Measurements from ENCODE around the gene LETMD1.
"Not testable (repeated sequence)": the region's sequence is repeated elsewhere in the genome, so short reads cannot be mapped to it uniquely, and the experiment has no call there.

Gene LETMD1, protein sequence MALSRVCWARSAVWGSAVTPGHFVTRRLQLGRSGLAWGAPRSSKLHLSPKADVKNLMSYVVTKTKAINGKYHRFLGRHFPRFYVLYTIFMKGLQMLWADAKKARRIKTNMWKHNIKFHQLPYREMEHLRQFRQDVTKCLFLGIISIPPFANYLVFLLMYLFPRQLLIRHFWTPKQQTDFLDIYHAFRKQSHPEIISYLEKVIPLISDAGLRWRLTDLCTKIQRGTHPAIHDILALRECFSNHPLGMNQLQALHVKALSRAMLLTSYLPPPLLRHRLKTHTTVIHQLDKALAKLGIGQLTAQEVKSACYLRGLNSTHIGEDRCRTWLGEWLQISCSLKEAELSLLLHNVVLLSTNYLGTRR

DNA sequence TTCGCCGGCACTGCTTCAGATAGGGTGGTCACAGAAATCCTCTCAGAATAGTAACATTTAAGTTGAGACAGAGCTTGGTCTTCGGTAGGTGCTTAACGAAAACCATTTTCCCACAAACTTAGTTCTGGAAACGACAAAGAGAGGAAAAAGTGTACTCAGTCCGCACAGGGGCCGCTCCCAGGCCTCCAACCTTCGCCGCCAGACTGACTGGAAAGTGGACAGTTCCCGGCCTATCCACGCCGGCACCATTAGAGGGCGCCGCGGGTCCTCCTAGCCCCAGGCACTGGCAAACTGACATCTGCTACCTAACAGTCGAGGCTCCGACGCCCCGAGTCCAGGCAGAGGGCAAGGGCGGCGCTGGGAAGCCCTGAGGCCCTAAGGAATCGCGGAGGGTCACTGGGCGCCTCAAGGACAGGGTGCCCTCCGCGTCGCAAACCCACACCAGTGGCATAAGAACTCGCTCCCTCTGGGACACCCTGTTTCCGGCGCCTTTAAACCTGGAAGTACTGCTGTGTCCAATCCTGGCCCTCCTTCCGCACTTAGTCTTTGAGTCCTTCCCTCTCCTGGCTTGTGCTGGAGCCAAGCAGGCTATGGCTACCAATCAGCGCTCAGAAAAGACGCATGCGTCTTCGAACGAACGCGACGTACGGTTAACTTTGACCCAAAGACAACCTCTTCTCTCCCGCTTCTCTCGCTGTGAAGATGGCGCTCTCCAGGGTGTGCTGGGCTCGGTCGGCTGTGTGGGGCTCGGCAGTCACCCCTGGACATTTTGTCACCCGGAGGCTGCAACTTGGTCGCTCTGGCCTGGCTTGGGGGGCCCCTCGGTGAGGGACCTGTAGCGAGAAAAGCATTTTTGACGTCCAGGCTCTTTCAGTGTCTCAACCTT, at the start of gene LETMD1:
Gene LETMD1, plus strand, starts transcription at position 673 of the 886 bp plus-strand sequence. Its CDS starts 30 bp downstream, at position 703.
- DNase-seq (ENCODE audit: low spot score): peak; percentile 99

DNA sequence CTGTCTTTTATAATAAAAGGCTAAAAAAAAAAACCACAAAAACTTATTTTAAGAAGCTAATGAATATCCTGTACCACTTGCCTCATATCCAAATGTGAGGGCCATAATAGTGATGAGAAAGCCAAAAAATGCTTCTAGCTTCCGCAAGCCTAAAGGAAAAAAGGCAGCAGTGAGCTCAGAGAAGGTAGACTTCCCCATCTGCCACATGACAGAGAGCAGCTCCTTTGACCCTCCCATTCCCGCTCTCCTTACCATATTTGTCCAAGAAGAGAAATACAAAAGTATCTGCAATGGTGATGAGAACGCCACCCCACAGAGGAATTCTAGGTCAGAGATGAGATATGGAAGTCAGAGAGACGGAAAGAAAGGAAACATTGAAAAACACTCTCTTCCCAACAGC, 49.0 kb upstream of the LETMD1 start:
- no peak for DNase-seq (ENCODE audit: low spot score)

DNA sequence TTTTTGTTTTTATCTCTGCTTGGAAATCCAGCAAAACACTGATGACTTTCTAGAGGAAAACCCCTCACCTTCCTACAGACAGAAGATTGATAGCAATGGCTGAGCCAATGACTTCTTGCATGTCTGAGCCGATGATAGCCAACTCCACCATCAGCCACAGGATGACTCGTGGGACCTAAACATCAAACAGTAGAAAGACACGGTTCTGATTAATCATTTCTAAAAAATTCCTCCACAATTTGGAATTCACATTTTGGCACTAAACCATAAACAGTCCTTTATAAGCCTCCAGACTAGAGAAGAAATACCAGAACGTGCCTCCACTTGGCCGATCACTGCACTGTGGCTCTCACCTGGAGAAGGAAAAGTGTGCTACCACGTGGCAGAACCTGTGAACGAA, 47.9 kb upstream of the LETMD1 start:
- no peak for DNase-seq (ENCODE audit: low spot score)

DNA sequence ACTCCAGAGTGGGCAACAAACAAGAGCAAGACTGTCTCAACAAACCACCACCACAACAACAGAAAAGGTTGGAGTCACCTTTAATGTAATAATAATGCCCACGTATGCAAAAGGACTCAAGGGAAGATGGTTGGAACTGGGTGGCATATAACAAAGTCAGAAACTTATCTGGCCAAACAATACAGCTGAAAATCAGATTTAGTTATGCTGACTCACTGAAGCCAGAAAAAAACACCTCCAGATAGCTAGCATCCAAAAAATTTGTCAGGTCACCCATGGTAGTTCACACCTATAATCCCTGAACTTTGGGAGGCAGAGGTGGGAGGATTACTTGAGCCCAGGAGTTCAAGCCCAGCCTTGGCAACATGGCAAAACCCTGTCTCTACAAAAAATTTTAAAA, 46.3 kb upstream of the LETMD1 start:
- DNase-seq (ENCODE audit: low spot score): no peak

DNA sequence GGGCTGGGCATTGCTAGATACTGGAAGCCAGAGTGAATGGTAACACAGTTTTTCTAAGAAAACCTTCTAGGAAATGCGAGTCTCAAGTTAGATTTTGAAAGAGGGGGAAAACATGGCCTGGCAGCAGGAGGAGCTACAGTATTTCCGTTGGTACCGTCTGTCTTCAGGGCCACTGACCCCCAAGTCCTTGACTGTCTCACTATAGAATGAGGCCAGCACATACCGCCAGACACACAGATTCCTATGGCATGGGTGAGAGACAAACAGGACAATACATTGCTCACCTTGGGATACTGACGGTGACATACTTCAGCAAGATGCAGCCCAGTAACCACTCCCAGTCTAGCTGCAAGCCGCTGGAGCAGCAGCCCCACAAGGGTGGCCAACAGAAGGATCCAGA, 43.6 kb upstream of the LETMD1 start:
- DNase-seq (ENCODE audit: low spot score): no peak

DNA sequence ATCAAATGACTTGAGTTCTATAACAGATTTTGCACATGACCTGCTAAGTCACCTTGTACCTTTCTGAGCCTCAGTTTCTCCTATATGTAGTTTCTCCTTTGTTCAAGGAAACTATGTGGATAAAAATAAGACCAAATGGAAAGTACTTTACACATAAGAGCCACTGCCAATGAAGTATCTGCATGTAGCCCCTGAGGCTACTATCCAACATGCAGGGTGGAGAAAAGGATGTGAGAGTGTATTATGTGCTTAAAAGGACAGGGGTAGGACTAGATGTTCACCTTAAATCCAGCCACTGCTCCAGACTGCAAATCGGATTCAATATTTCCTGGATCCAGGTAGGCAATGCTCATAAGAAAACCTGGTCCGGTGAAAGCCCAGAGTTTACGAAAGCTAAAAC, 43.1 kb upstream of the LETMD1 start:
- DNase-seq (ENCODE audit: low spot score): no peak

DNA sequence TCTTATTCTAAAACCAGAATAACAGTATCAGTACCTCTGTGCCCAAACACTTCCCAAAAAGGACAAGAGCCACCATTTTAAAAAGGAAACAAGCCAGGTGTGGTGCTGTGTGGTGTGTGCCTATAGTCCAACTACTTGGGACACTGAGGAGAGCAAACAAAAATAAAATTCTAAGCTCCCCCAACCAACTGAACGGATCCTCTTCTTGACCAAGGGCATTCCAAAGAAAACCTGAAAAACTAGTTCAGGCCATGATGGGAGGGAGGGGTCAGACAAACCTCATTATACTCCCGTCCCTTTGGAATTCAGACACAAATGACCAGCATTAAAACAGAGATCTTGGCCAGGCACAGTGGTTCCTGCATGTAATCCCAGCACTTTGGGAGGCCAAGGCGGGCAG, 42.5 kb upstream of the LETMD1 start:
- DNase-seq (ENCODE audit: low spot score): no peak

DNA sequence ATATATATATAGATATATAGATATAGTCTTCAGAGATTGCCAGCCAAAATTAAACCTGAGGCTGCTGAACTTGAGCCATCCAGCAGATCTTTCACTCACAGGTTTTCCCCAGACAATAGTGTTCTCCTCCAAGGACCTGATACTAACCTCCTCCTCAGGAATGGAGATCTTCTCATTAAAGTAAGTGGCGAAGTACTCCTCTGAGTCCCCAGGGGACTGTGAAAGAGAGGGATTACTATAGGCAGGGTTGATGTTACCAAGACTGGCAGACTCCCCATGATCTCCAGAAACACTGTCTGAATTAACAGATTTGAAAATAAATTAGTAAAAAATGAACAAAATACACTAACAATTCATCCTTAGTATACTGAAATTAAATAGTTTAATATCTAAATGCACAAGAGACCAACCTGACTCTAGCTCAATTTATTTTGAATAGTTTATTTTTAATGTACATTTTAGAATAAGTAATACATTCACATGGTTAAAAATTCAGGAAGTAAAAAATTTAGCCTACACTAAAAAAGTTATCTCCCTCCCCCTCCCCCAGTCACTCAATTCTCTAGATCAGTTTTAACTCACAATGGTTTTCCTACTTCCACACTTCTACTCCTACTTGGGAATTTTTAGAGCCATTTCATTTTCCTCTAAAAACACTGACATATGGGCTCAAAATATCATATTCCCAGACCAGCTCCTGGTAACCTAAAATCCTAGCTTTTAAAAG, 39.6 kb upstream of the LETMD1 start:
- no peak for DNase-seq (ENCODE audit: low spot score)

DNA sequence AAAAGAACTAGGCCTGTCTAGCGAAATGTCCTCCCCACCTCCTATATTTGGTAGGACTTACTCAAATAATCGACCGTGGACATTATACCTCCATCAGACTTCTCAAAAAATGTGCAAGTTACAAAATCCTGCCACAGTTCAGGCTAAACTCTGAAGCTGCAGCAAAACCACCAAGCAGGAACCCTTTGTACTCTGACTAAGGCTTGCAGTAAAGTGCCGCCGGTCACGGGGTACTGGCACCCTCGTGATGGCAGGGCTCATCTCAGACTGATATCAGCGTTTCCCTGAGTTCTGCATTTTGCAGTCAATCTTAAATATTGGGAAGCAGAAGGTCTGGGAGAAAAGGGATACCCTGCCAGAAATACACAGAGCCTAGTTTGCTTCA, 39.1 kb upstream of the LETMD1 start:
- peak; percentile 69 for DNase-seq (ENCODE audit: low spot score)

DNA sequence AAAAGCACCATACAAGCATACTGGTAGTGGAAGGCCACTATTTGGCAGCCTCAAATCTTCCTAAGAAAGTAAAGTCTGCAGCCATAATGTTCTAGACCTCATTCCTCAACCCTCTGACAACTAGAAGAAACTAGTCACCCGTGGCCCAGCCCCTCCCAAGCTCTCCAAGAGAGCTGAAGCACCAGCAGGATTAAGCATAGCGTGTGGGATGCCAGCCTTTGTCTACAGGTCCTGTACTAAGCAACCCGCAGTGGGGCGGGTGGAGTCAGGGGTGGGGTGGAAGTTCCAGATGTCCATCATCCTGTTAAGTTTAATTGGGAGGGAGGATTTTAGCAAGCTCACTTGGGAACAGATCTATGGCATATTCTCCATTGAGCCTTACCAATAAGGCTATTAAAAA, 36.2 kb upstream of the LETMD1 start:
- no peak for DNase-seq (ENCODE audit: low spot score)

DNA sequence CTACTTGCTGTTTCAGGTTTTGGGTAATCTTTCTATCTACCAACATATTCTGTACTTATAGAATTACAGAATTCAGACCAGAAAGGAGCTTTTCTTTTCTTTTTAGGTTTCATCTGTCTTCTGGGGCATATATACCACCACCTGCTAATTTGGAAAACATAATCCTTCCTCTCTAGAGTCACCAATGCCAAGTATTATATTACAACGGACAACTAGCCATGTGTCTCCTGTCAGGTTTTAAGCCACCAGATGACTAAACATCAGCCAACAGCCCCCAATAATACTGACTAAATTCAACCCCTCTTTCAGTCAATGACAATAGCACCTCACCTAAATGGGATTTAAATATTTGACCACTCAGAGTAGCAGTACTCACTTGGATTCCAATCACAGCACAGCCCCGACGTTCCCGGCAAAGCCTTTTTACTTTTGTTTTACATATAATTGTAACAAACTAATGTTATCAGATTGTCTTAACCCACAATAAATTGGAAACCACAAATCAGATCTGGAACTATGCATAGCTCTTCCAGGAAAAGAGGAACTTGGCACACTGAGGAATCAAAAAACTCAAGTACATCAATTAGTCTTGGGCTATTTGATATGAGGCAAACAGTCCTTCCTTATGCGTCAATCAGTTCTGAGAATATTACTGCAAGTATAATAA, 35.4 kb upstream of the LETMD1 start:
- DNase-seq (ENCODE audit: low spot score): no peak

DNA sequence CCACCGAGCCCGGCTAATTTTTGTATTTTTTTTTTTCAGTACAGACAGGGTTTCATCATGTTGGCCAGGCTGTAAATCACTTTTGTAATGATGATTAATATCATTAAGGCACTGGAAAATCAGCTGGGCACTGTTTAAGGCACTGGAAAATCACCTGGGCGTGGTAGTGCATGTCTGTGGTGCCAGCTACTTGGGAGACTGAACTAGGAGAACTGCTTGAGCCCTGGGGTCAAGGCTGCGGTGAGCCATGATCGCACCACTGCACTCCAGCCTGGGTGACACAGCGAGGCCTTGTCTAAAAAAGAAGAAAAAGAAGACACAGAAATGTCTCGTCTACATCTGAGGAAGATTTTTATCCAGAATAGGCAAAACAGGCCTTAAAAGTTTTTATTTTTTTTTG, 34.7 kb upstream of the LETMD1 start:
- no peak for DNase-seq (ENCODE audit: low spot score)

DNA sequence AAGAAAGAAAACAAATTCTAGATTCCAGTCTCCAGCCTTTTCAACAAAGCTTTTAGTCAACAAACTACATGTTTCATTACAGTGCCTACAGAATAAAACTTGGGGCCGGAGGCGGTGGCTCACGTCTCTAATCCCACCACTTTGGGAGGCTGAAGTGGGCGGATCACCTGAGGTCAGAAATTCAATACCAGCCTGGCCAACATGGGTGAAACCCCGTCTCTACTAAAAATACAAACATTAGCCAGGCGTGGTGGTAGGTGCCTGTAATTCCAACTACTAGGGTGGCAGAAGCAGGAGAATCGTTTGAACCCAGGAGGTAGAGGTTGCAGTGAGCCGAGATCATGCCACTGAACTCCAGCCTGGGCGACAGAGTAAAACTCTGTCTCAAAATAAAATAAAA, 33.7 kb upstream of the LETMD1 start:
- DNase-seq (ENCODE audit: low spot score): not testable (repeated sequence)

DNA sequence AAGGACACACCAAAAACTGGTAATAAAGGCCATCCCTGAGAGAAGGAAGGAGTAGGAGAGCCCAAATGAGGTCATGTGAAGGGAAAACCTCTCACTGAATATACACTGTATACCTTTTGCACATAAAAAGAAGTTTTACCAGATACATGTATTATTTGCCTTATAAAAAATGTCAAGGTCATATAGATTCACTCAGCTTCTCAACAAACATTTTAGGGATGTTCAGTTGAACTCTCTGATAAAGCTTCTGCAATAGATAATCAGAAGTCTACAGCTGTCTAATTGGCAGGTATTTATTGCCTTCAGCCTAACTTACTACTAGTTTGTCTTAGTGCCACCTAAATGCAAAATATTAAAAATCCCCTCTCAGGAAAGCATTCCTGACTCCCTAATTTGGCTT, 30.7 kb upstream of the LETMD1 start:
- DNase-seq (ENCODE audit: low spot score): no peak

DNA sequence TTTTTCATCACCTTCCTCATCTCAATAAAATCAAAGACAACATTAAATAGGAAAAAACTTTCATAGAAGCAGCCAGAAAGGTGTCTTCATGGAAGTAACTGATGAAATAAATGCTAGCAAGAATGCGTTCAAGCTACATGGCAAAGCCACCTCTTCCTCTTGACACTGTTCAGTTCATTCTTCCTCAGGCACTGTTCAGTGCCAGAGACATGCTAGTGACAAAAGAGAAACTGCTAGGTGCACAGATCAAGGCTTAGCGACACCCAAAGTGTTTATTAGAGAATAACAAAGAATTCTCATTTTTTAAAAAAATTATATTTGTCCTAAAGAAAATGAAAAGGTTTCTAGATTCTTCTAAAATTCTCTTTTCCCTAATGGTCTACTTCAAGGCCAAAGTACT, 29.2 kb upstream of the LETMD1 start:
- DNase-seq (ENCODE audit: low spot score): no peak

DNA sequence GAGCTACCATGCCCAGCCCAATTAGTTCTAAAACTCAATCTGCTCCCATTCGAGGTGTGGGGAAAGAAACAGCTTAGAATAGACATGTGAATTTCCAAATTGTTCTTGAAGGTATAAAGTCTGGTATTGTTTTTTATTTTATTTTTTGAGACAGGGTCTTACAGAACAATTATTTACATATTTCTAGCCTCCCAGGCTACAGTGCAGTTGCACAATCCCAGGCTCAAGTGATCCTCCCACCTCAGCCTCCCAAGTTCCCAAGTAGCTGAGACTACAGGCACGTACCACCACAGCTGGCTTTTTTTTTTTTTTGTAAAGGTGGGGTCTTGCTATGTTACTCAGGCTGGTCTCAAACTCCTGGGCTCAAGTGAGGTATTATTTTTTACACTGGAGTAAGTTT, 28.2 kb upstream of the LETMD1 start:
- no peak for DNase-seq (ENCODE audit: low spot score)

DNA sequence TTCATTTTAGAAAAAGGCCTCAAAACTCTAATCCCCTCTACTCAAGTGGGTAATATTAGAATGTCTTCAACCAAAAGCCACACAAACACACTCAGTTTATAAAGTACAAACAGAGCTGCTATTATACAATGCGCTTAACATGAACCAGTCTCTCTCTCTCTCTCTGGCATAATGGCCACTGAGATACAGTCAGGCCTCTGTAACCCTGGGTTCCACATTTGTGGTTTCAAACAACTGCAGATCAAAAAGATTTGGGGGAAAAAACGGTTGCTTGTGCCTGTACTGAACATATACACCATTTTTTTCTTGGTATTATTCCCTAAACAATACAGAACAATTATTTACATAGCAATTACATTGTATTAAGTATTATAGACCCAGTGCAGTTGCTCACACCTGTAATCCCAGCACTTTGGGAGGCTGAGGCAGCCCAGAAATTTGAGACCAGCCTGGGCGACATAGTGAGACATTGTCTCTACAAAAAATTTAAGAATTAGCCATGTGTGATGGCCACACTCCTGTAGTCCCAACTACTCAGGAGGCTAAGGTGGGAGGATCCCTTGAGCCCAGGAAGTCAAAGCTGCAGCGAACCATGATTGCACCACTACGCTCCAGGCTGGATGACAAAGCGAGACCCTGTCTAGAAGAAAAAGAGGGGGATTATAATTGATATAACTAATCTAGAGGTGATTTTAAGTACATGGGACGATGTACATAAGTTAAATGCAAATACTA, 27.5 kb upstream of the LETMD1 start:
- DNase-seq (ENCODE audit: low spot score): no peak

DNA sequence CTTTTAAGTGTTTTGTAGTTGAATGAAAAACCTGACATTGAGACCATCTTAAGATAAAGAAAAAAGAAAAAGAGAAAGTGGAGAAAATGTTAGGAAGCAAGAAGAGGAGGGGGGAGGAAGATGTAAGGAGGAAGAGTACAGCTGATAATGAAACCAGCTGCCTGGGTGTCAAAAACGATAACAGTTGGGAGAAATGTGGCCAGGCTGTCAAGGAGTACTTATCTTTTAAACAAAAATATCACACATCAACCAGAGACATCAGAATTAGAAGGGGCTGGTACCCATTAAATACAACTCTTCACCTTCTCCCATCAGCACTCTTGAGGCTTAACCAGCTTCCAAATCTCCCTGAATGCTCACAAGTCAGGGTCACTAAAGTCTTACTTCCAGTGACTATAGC, 26.4 kb upstream of the LETMD1 start:
- DNase-seq (ENCODE audit: low spot score): no peak

DNA sequence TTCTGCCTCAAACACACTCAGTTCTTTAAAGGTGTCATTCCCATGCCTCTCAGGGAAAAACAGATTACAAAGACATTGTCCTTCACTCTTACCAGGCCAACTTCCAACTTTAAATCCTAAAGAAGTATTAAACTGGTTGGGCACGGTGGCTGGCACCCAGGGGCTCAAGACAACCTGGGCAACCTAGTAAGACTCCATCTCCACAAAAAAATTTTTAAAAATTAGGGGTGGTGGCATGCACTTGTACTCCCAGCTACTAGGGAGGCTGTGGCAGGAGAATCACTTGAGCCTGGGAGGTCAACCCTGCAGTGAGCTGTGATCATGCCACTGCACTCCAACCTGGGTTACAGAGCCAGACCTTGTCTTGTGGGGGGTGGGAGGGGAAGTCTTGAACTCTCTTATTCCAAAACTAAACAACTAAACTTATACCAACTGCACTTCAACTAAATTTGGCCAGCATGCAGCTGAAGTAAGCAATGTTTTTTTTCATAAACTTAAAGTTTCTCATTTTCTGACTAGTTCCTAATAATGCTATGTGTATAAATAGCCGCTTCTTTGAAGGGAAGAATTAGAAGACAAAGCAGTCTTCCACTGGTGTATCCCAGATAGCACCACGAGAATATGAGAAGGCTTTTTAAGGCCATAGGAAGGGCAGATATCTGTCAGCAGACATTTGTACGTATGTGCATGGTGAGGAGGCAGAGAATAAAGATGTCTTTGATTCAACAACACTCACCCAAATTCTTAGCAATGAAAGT, 24.3 kb upstream of the LETMD1 start:
- DNase-seq (ENCODE audit: low spot score): peak; percentile 90

DNA sequence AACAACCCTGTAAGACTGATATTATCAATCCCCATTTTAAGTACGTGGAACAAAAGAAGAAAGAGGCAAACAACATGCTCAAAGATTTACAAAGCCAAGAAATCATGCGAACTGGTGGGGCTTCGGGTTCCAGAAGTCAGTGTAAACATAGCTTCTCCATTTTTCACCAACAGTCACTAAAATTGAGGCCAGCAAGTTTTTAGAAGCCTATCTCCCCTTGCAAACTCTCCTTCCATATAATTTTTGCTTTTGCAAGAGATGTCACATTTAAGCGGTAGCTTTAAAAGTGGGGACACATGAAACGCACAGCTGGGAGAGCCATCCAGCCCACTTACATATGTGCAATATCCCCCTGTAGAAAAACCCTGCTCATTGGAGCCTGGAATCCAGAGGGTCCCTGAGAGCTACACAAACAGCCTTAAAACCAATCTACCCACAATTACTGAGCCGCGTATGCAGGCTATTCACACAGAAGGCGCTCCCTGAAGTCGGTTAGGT, 22.7 kb upstream of the LETMD1 start:
- DNase-seq (ENCODE audit: low spot score): peak; percentile 74

All from COLO829 (cell line).